SIG-M5 treated with dmso at 0.1 percent for 504 hours (cell line): ENCODE measurements around the gene LZTS2.
A peak's percentile ranks its signal among the peaks of the same experiment; 100 is the strongest.
"Not testable (repeated sequence)": the region's sequence is repeated elsewhere in the genome, so short reads cannot be mapped to it uniquely, and the experiment has no call there.

ENCODE experiments used
- DNase-seq: peaks from one replicate; lab custom pipeline; 2025; ENCODE audit not compliant: unreplicated experiment; lab: John Stamatoyannopoulos, UW

LZTS2 gene, protein sequence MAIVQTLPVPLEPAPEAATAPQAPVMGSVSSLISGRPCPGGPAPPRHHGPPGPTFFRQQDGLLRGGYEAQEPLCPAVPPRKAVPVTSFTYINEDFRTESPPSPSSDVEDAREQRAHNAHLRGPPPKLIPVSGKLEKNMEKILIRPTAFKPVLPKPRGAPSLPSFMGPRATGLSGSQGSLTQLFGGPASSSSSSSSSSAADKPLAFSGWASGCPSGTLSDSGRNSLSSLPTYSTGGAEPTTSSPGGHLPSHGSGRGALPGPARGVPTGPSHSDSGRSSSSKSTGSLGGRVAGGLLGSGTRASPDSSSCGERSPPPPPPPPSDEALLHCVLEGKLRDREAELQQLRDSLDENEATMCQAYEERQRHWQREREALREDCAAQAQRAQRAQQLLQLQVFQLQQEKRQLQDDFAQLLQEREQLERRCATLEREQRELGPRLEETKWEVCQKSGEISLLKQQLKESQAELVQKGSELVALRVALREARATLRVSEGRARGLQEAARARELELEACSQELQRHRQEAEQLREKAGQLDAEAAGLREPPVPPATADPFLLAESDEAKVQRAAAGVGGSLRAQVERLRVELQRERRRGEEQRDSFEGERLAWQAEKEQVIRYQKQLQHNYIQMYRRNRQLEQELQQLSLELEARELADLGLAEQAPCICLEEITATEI

DNA sequence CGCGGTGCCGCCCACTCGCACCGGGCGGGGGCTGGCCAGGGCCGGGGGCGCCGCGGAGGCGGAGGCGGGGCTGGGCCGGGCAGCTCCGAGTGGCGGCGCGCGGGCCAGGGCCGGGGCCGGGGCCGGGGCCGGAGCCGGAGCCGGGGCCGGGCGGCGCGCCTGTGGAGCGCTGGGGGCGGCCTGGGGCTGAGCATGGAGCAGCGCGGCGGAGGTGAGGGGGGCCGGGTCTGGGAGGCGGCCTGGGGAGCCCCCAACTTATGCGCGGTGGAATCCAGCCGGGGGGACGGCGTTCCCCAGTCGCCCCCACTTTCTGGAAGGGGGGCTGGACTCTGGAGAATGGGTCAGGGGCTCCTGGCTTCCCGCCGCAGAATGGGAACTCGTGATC is at the start of gene LZTS2:
LZTS2 (plus strand) TSS at position 67 of the 385 bp plus-strand sequence. CDS start 2,731 bp downstream, outside the sequence.
- no peak for DNase-seq

- DNase-seq = no peak
Measured at GRCh38 chr10:100960251-100960650, 39.4 kb upstream of the LZTS2 start.

DNA sequence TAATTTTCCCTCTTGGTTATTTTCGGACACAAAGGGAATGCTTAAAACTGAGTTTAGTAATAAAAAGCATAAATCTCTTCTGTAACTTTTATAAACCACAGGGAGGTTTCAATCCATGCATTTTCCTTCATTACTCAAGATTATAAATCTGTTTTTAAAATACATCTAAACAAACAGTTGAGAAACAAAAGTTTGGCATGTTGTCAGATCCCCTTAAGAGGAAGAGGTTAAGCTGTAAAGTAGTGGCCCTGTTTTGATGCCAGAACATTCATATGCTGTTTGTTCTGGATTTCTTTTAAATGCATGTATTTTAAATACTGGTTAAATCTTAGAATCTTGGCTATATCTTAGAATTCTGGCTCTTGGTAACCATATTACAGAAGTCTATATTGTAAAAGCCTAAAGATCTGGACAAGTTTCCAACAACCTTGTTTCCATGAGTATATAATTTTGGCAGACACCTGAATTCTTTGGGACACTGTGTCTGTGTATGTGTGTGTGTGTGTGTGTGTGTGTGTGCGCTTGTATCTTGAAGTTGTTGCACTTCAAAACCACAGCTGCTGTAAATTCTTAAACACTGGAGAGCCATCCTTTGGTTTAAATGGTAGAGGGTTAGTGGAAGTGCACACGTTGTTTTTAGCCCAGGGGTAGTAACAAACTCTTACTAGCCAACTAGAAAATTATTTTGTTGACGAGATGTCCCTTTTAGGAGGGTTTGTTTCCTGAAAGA is 37.1 kb upstream of the LZTS2 start:
- no peak for DNase-seq

DNA sequence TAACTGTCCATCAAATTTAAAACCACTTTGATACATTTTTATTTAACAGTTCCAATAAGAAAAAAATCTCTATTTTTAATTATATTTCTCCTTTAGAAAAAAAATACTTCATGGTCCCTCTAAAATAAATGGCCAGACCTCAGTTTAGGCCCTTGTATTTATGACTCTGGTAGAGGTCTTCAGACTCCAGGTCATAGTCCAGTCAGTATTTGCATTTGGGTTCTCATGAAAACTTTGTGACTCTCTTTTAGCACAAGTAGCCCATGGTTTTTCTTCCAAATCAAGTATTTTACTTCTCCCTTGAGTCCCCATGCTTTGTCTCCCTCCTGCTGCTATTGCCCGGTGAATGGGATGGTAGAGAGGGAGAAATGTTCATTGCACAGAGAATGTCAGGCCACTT is 35.8 kb upstream of the LZTS2 start:
- DNase-seq = no peak

- DNase-seq = no peak
Measured at GRCh38 chr10:100965820-100966219, 33.8 kb upstream of the LZTS2 start.

DNA sequence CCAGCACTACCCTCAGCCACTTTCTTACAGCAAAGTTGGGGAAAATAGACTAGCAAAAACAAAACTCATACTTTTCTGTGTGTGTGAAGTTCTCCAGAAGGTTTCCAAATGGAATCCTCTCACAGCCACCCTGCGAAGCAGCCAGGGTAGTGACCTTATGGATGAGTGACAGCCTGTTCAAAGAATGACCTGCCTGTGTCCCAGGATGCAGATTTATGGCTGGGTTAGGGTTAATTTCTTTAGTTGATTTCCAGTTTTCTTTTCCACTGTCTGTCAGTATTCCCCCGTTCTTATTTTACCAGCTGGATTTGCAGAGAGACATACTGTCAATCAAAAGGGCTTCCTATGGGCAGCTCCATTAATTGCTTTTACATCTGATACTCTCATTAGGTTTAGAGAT is 32.7 kb upstream of the LZTS2 start:
- no peak for DNase-seq

GRCh38 chr10:100967332-100967731 is 32.3 kb upstream of the LZTS2 start:
- no peak for DNase-seq

- DNase-seq = no peak
Measured at GRCh38 chr10:100968062-100968736, 31.4 kb upstream of the LZTS2 start.

DNA sequence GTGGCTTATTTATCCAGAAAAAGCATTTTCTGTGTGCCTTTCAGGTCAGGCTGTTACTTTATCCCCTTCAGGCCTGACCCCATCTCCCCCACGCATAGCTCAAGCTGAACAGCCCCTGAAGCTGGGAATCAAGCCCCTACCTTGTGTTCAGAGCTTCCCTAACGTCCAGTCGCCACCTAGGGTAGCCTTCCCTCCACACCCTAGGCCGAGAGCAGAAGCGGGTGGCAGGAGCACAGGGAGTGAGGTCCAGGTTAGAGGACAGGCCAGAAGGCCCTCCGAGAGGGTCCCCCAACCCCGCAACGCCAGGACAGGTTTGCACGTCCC is 30.8 kb upstream of the LZTS2 start:
- no peak for DNase-seq

GRCh38 chr10:100969187-100970075 is 30.2 kb upstream of the LZTS2 start, which contains the start of gene SEMA4G:
SEMA4G (plus strand) TSS chr10:100969504; CDS start chr10:100972913, 3,409 bp downstream.
- DNase-seq = peak; percentile 15

DNA sequence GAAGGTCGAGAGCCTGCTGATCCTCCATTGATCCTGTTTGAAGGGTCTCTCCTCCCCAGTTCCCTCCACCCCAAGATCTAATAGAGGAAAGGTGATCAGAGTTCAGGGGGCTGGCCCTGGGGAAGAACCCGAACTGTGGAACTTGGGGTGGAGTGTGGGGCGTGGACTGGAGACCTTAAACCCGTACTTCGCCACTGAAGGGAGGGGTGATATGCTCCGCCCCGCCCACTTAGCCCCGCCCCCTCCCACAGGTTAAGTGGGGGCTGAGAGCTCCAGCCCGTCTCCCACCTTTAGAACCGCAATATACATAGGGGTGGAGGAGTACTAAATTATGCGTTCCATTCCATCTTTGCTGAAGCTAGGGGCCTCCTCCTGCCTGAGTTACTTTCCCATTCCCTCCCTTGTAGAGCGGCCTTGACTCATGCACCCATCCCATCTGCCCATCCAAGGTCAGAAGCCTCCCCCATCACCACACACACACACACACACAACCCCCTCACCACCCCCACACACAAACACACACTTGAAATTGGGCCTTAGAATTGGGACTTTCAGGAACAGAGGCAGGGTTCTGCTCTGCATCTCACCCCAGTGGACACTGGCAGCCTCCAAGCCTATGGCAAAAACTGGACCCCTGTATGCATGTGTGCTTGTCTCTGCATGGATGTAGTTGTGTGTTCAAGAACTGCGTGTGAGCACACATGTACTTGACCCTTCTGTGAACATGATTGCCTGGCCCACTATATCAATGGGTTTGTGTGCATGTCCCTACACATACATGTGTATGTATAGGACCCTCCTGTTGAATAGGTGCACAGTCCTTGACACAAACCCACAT is 29.3 kb upstream of the LZTS2 start:
- DNase-seq = no peak

- DNase-seq = no peak
Measured at GRCh38 chr10:100970914-100971811, 28.4 kb upstream of the LZTS2 start.

- DNase-seq = no peak
Measured at GRCh38 chr10:100972115-100972903, 27.3 kb upstream of the LZTS2 start.

- no peak for DNase-seq
Measured at GRCh38 chr10:100972904-100973535, 26.6 kb upstream of the LZTS2 start.

GRCh38 chr10:100975397-100975796 is 24.2 kb upstream of the LZTS2 start:
- DNase-seq = not testable (repeated sequence)

DNA sequence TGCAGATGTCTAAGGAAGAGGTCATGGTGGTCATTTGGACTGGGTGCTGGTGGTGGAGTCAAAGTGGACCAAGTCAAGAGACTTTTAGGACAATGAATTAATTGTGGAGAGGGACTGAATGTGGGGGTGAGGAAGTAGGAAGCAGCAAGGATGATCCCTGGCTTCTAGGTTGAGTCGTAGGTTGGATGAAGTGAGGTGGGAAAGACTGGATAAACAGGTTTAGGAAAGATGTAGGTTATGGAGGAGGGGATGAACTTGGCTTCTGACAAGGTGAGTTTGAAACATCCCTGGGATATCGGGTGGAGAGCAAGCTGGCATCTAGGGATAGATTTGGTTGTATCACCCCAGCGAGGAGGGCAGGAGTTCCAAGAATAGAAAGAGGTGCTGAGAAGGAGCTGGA is 22.7 kb upstream of the LZTS2 start:
- DNase-seq = no peak

DNA sequence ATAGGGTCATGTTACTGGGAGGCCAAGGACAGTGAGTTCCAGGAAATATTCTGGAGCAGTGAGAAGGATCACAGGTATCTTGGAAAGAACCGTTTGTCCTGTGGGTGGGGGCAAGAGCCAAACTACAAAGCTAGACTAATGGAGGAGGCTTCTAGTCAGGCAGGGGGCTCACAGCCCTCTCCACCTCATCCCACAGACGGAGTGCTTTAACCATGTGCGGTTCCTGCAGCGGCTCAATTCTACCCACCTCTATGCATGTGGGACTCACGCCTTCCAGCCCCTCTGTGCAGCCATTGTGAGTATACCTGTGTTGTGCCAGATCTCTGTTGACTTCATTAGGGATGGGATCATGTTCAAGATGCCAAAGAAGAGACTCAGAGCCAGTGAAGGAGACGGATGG is 22.2 kb upstream of the LZTS2 start:
- DNase-seq = no peak
